ENCODE measurements around the gene MRGPRG. TPM values are rescaled to one million over a fixed set of nuclear protein-coding genes. Genes with fewer than 3 reads are reported as not detected.

Gene MRGPRG
- total and polyA plus RNA-seq, 2 donors (not counting 1 experiment from before 2014, with no cell fraction given): not detected

GRCh38 chr11:3192511-3193372, 25.9 kb downstream of the MRGPRG start:
- DNase-seq (ENCODE audit: low read depth in 2 of 2): no peak
- Histone ChIP-seq H3K27me3 (ENCODE audit: control insufficient read depth, insufficient read depth, low read length) (no peaks in the 10 kb centered on the region), H2AFZ (ENCODE audit: low read length) (no peak overlapping the region), H3K27ac (ENCODE audit: insufficient read depth, low read length) (no peak overlapping the region), H4K20me1 (ENCODE audit: control insufficient read depth, extremely low read depth, insufficient read depth, low read length) (no peaks in the 10 kb centered on the region), H3K79me2 (ENCODE audit: control insufficient read depth, insufficient read depth, low read length) (no peaks in the 10 kb centered on the region), H3K36me3 (ENCODE audit: control insufficient read depth, insufficient read depth, low read length) (no peaks in the 10 kb centered on the region), H3K4me2 (ENCODE audit: extremely low read depth, insufficient read depth, low read length) (no peak overlapping the region), H3K9ac (ENCODE audit: insufficient read depth, low read length) (no peak overlapping the region), H3K4me3 (replicated peaks in 1 of 4; ENCODE audit: control extremely low read depth in 1 of 4, insufficient read depth in 1 of 4, low read depth in 3 of 4, low read length in 4 of 4) (no peak overlapping the region), H3K9me3 (ENCODE audit: control insufficient read depth, insufficient read depth, low read depth, low read length) (no peaks in the 10 kb centered on the region), H3K4me1 (ENCODE audit: control insufficient read depth, extremely low read depth, insufficient read depth, low read length) (no peaks in the 10 kb centered on the region)
- TF ChIP-seq CTCF (conservative IDR thresholded peaks at IDR 0.05 in 1 of 2, IDR thresholded peaks at IDR 0.05 in 1 of 2; ENCODE audit: low read depth in 1 of 2, low read length in 2 of 2) (no peak), EZH2 (IDR thresholded peaks at IDR 0.05; ENCODE audit: low read length, missing control alignments) (no peak)

GRCh38 chr11:3191586-3192324, 26.9 kb downstream of the MRGPRG start:
- no peak overlapping the region for H2AFZ ChIP-seq (ENCODE audit: low read length)
- no peaks in the 10 kb centered on the region for H3K36me3 ChIP-seq (ENCODE audit: control insufficient read depth, insufficient read depth, low read length)
- H3K27me3 ChIP-seq (ENCODE audit: control insufficient read depth, insufficient read depth, low read length): no peaks in the 10 kb centered on the region
- no peaks in the 10 kb centered on the region for H3K79me2 ChIP-seq (ENCODE audit: control insufficient read depth, insufficient read depth, low read length)
- no peak for DNase-seq (ENCODE audit: low read depth in 2 of 2)
- no peaks in the 10 kb centered on the region for H3K9me3 ChIP-seq (ENCODE audit: control insufficient read depth, insufficient read depth, low read depth, low read length)
- no peak overlapping the region for H3K27ac ChIP-seq (ENCODE audit: insufficient read depth, low read length)
- no peaks in the 10 kb centered on the region for H3K4me1 ChIP-seq (ENCODE audit: control insufficient read depth, extremely low read depth, insufficient read depth, low read length)
- H3K4me3 ChIP-seq (replicated peaks in 1 of 4; ENCODE audit: control extremely low read depth in 1 of 4, insufficient read depth in 1 of 4, low read depth in 3 of 4, low read length in 4 of 4): no peak overlapping the region
- H4K20me1 ChIP-seq (ENCODE audit: control insufficient read depth, extremely low read depth, insufficient read depth, low read length): no peaks in the 10 kb centered on the region
- H3K4me2 ChIP-seq (ENCODE audit: extremely low read depth, insufficient read depth, low read length): no peak overlapping the region
- H3K9ac ChIP-seq (ENCODE audit: insufficient read depth, low read length): no peak overlapping the region
- TF ChIP-seq CTCF (conservative IDR thresholded peaks at IDR 0.05 in 1 of 2, IDR thresholded peaks at IDR 0.05 in 1 of 2; ENCODE audit: low read depth in 1 of 2, low read length in 2 of 2): no peak
- no peak for TF ChIP-seq EZH2 (IDR thresholded peaks at IDR 0.05; ENCODE audit: low read length, missing control alignments)

- H3K9me3 ChIP-seq (ENCODE audit: control insufficient read depth, insufficient read depth, low read depth, low read length): no peaks in the 10 kb centered on the region
- H3K36me3 ChIP-seq (ENCODE audit: control insufficient read depth, insufficient read depth, low read length): no peaks in the 10 kb centered on the region
- H3K4me2 ChIP-seq (ENCODE audit: extremely low read depth, insufficient read depth, low read length): no peak overlapping the region
- no peaks in the 10 kb centered on the region for H3K27me3 ChIP-seq (ENCODE audit: control insufficient read depth, insufficient read depth, low read length)
- no peaks in the 10 kb centered on the region for H3K4me1 ChIP-seq (ENCODE audit: control insufficient read depth, extremely low read depth, insufficient read depth, low read length)
- no peak overlapping the region for H3K27ac ChIP-seq (ENCODE audit: insufficient read depth, low read length)
- H2AFZ ChIP-seq (ENCODE audit: low read length): no peak overlapping the region
- no peaks in the 10 kb centered on the region for H4K20me1 ChIP-seq (ENCODE audit: control insufficient read depth, extremely low read depth, insufficient read depth, low read length)
- TF ChIP-seq EZH2 (IDR thresholded peaks at IDR 0.05; ENCODE audit: low read length, missing control alignments): no peak
- no peak for TF ChIP-seq CTCF (conservative IDR thresholded peaks at IDR 0.05 in 1 of 2, IDR thresholded peaks at IDR 0.05 in 1 of 2; ENCODE audit: low read depth in 1 of 2, low read length in 2 of 2)
- no peak for DNase-seq (ENCODE audit: low read depth in 2 of 2)
- no peaks in the 10 kb centered on the region for H3K79me2 ChIP-seq (ENCODE audit: control insufficient read depth, insufficient read depth, low read length)
- H3K9ac ChIP-seq (ENCODE audit: insufficient read depth, low read length): no peak overlapping the region
- no peak overlapping the region for H3K4me3 ChIP-seq (replicated peaks in 1 of 4; ENCODE audit: control extremely low read depth in 1 of 4, insufficient read depth in 1 of 4, low read depth in 3 of 4, low read length in 4 of 4)
Measured at GRCh38 chr11:3190600-3190999, 28.0 kb downstream of the MRGPRG start.

Measured in fibroblast of lung (primary cell).